ENCODE data around the gene PTX4. TPM values are rescaled to one million over a fixed set of nuclear protein-coding genes. Genes with fewer than 3 reads are reported as not detected.

PTX4 gene
- total and polyA plus RNA-seq, 9 donors, result 0.34 to 1.1 (median 0.74) TPM

DNA sequence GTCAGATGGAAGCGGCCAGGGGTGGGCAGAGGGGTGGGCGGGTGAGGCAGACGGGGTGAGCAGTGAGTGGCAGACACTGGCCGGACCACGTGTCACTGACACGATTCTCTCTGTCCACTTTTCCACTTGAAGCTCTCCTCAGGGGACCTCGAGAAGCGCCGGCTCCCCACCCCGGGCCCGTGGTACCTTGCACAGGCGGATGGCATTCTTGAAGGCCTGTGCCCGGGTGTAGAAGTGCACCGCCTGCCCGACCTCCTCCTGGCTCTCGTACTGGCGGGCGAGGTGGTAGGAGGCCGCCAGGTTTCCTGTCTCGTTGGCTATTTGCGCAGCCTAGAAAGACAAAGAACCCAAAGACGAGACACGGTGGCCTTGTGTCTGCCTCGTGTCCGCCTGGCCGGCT is 35.6 kb upstream of the PTX4 start:
- DNase-seq, result no peak
- H3K36me3 ChIP-seq (ENCODE audit: control insufficient read depth, insufficient read depth, low read length), result peaks cover 33% of the 10 kb centered on the region
- peaks cover 17% of the 10 kb centered on the region for H3K4me1 ChIP-seq (ENCODE audit: control insufficient read depth, insufficient read depth, low read length)

DNA sequence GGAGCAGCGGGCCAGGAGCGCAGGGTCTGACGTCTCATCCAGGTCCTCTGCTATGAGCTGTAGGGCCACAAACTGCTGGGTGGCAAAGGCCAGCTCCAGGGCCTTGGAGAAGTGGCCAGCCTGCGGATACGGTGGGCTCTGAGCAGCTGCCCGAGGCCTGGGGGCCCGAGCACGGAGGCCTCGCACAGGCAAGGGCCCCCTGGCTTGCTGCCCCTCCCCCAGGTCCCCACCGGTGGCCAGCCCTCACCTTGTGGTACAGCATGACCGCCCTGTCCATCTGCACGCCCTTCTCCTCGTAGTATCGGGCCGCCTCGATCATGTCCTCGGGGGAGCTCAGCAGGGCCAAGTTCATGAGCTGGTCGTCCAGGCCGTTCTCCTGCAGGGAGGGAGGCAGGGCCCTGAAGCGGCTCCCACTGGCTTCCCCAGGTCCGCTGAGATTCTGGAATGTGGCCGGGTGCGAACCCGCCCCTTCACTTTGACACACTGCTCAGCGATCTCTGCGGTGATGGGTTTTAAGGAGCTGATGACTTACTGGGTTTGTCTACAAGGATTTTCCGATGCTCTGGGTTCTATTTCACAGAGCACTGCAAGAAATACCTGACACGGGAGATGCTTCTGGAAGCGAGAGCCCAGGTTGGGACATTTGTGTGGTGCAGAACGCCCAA is 35.0 kb upstream of the PTX4 start:
- Histone ChIP-seq H3K27ac (ENCODE audit: low read length) (no peak overlapping the region), H3K4me1 (ENCODE audit: control insufficient read depth, insufficient read depth, low read length) (peaks cover 16% of the 10 kb centered on the region), H3K36me3 (ENCODE audit: control insufficient read depth, insufficient read depth, low read length) (peaks cover 39% of the 10 kb centered on the region), H3K4me3 (ENCODE audit: low read length) (no peak overlapping the region), H3K9me3 (replicated peaks; ENCODE audit: control insufficient read depth, low read depth, low read length) (no peaks in the 10 kb centered on the region), H3K27me3 (ENCODE audit: control insufficient read depth, insufficient read depth, low read length) (no peaks in the 10 kb centered on the region)
- DNase-seq, result no peak
- WGBS (ENCODE audit: insufficient coverage), result 78% methylated on average over 29 of the region's 30 CpGs

More for the DNA sequence above, 35.6 kb upstream of the PTX4 start:
- Histone ChIP-seq H3K4me3 (ENCODE audit: low read length) (no peak overlapping the region), H3K27me3 (ENCODE audit: control insufficient read depth, insufficient read depth, low read length) (no peaks in the 10 kb centered on the region), H3K9me3 (replicated peaks; ENCODE audit: control insufficient read depth, low read depth, low read length) (no peaks in the 10 kb centered on the region), H3K27ac (ENCODE audit: low read length) (no peak overlapping the region)
- WGBS (ENCODE audit: insufficient coverage), result 82% methylated on average over 25 of the region's 26 CpGs

DNA sequence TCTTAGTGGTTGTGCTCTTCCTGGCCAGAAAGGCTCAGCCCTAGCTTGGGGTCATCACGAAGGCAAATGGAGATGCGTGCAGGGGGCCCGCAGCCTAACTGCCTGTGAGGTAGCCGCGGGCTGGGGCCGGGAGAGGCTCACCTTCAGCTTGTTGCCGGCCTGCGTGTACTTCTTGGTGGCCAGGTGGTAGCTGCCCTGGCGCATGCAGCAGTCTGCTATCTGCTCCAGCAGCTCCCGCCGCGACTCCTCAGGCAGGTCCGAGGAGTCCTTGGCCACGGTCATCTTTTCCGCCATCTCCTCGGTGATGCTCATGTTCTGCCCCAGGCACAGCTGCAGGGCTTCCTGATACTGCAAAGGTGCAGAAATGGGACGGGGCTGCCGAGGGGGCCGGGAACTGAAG is 31.7 kb upstream of the PTX4 start:
- no peak overlapping the region for H3K4me3 ChIP-seq (ENCODE audit: low read length)
- H3K36me3 ChIP-seq (ENCODE audit: control insufficient read depth, insufficient read depth, low read length), result peaks cover 47% of the 10 kb centered on the region
- 97% methylated on average over 18 of the region's 19 CpGs for WGBS (ENCODE audit: insufficient coverage)
- H3K9me3 ChIP-seq (replicated peaks; ENCODE audit: control insufficient read depth, low read depth, low read length), result no peaks in the 10 kb centered on the region
- no peak overlapping the region for H3K27ac ChIP-seq (ENCODE audit: low read length)
- no peaks in the 10 kb centered on the region for H3K27me3 ChIP-seq (ENCODE audit: control insufficient read depth, insufficient read depth, low read length)
- DNase-seq, result no peak
- no peaks in the 10 kb centered on the region for H3K4me1 ChIP-seq (ENCODE audit: control insufficient read depth, insufficient read depth, low read length)

- 92% methylated on average over 17 of the region's 17 CpGs for WGBS (ENCODE audit: insufficient coverage)
- H3K4me3 ChIP-seq (ENCODE audit: low read length), result no peak overlapping the region
- no peak overlapping the region for H3K27ac ChIP-seq (ENCODE audit: low read length)
- no peaks in the 10 kb centered on the region for H3K4me1 ChIP-seq (ENCODE audit: control insufficient read depth, insufficient read depth, low read length)
- DNase-seq, result no peak
- H3K27me3 ChIP-seq (ENCODE audit: control insufficient read depth, insufficient read depth, low read length), result no peaks in the 10 kb centered on the region
- H3K9me3 ChIP-seq (replicated peaks; ENCODE audit: control insufficient read depth, low read depth, low read length), result peaks cover 4% of the 10 kb centered on the region
- H3K36me3 ChIP-seq (ENCODE audit: control insufficient read depth, insufficient read depth, low read length), result peaks cover 44% of the 10 kb centered on the region
These were observed 31.1 kb upstream of the PTX4 start for GRCh38 chr16:1519831-1520230.

DNA sequence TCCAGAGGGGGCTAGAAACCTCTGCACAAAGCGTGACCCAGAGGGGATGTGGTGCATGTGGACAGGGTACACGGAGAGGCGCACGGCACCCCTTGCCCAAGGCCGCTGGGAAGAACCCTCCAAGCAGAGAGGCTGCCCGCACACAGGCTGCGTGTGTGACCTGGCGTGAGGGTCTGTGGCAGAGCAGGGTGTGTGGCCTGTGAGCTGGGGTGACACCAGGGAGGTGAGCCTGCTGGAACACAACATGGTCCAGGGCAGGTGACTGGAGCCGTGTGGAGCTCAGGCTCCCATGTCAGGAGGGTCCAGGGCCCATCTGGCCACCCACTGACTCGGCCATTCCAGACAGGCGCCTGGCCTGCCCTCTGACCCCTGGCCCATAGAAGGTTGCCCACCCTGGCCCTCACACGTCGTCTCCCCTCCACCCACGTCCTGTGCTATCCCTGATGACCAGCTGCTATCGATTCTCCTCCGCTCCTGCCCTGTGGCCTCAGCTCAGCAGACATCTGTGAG is 29.9 kb upstream of the PTX4 start:
- DNase-seq, result no peak
- Histone ChIP-seq H3K9me3 (replicated peaks; ENCODE audit: control insufficient read depth, low read depth, low read length) (peaks cover 10% of the 10 kb centered on the region), H3K4me1 (ENCODE audit: control insufficient read depth, insufficient read depth, low read length) (no peaks in the 10 kb centered on the region), H3K4me3 (ENCODE audit: low read length) (no peak overlapping the region), H3K36me3 (ENCODE audit: control insufficient read depth, insufficient read depth, low read length) (peaks cover 39% of the 10 kb centered on the region), H3K27ac (ENCODE audit: low read length) (no peak overlapping the region), H3K27me3 (ENCODE audit: control insufficient read depth, insufficient read depth, low read length) (no peaks in the 10 kb centered on the region)
- WGBS (ENCODE audit: insufficient coverage), result 85% methylated on average over 15 of the region's 16 CpGs

GRCh38 chr16:1514507-1514906 is 25.8 kb upstream of the PTX4 start:
- no peak for DNase-seq
- WGBS (ENCODE audit: insufficient coverage), result no CpG with 5 or more reads among the region's 3 CpGs

DNA sequence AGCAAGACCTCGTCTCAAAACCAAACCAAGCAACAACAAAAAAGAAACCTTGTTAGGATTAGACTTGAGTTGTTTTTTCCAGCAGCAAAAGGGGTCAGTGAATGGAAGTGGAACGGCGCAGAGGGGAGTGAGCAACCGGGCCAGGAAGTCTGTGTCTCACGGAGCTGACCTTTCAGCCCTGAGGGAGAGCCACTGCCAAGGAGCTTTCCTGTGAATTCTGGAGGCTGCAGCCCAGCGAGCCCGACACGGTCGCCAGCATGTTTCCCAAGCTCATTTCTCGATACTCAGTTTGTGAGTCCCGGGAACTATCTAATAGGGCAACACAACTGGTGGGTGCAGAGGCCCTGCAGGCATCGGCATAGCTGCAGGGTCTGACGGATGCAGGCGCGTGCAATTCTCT is 24.0 kb upstream of the PTX4 start:
- DNase-seq, result no peak
- Histone ChIP-seq H3K4me1 (ENCODE audit: control insufficient read depth, insufficient read depth, low read length) (peaks cover 26% of the 10 kb centered on the region), H3K36me3 (ENCODE audit: control insufficient read depth, insufficient read depth, low read length) (peaks cover 29% of the 10 kb centered on the region), H3K4me3 (ENCODE audit: low read length) (no peak overlapping the region), H3K27ac (ENCODE audit: low read length) (no peak overlapping the region), H3K9me3 (replicated peaks; ENCODE audit: control insufficient read depth, low read depth, low read length) (peaks cover 10% of the 10 kb centered on the region), H3K27me3 (ENCODE audit: control insufficient read depth, insufficient read depth, low read length) (no peaks in the 10 kb centered on the region)
- WGBS (ENCODE audit: insufficient coverage), result 77% methylated on average over 11 of the region's 15 CpGs

More at GRCh38 chr16:1514507-1514906, 25.8 kb upstream of the PTX4 start:
- no peak overlapping the region for H3K4me3 ChIP-seq (ENCODE audit: low read length)
- peaks cover 10% of the 10 kb centered on the region for H3K9me3 ChIP-seq (replicated peaks; ENCODE audit: control insufficient read depth, low read depth, low read length)
- peaks cover 14% of the 10 kb centered on the region for H3K4me1 ChIP-seq (ENCODE audit: control insufficient read depth, insufficient read depth, low read length)
- H3K36me3 ChIP-seq (ENCODE audit: control insufficient read depth, insufficient read depth, low read length), result peaks cover 38% of the 10 kb centered on the region
- H3K27ac ChIP-seq (ENCODE audit: low read length), result no peak overlapping the region
- H3K27me3 ChIP-seq (ENCODE audit: control insufficient read depth, insufficient read depth, low read length), result no peaks in the 10 kb centered on the region

DNA sequence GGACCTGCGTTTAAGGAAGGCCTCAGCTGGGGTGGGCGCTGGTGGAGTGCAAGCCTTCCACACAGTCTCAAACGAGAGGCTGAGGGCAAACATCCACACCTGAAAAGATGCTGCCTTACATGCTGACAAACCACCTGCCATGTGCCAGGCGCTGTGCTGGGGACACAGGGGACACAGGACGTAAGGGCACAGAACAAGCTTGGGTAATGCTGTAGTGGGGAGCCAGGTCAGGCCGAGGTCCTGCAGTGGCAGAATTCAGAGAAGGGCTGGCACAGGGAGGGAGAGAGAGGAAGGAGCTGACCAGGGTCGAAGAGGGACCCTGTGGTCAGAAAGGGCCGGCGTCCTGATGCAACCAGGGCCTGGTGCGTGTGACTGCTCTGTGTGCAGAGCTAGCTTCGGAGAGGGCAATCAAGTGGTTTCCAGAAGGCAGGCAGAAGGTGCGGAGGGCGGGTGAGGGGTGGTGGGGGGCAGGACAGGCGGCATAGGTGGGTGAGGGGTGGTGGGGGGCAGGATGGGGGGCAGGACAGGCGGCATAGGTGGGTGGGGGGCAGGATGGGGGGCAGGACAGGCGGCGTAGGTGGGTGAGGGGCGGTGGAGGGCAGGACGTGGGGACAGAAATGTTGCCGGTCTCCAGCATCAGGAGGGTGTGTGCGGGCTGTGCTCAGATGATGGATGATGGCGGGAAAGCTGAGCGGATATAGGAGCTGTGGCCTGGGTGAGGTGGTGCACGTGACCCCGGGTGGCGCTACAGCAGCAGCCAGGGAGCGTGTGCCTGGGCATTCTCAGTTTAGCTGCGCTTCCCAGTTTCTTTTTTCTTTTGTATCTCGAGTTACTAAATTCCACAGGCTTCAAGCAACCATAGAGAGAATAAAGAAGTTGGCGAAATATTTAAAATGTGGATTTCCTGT is 23.2 kb upstream of the PTX4 start:
- 84% methylated on average over 11 of the region's 30 CpGs for WGBS (ENCODE audit: insufficient coverage)
- Histone ChIP-seq H3K4me3 (ENCODE audit: low read length) (no peak overlapping the region), H3K27me3 (ENCODE audit: control insufficient read depth, insufficient read depth, low read length) (no peaks in the 10 kb centered on the region), H3K4me1 (ENCODE audit: control insufficient read depth, insufficient read depth, low read length) (peaks cover 26% of the 10 kb centered on the region), H3K27ac (ENCODE audit: low read length) (no peak overlapping the region), H3K9me3 (replicated peaks; ENCODE audit: control insufficient read depth, low read depth, low read length) (peaks cover 10% of the 10 kb centered on the region), H3K36me3 (ENCODE audit: control insufficient read depth, insufficient read depth, low read length) (peaks cover 35% of the 10 kb centered on the region)
- no peak for DNase-seq

DNA sequence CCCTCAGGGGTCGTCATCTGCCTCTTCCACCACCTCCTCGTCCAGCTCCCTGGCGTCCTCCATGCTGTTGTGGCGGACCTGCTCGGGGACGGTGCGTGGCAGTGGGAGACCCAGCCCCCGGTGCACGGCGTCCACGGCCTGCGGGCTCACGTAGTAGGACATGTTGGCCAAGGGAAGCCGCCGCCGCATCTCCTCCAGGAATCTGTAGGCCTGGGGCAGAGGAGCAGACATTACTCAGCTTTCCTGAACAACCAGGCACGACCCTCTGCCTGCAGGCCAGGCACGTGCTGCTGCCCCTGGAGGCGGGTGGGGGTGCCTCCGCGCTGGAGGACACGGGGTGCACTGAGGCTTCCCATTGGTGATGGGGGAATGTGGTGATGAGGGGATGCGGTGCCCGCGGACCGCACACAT is 22.2 kb upstream of the PTX4 start:
- H3K36me3 ChIP-seq (ENCODE audit: control insufficient read depth, insufficient read depth, low read length), result peaks cover 44% of the 10 kb centered on the region
- peaks cover 26% of the 10 kb centered on the region for H3K4me1 ChIP-seq (ENCODE audit: control insufficient read depth, insufficient read depth, low read length)
- DNase-seq, result no peak
- H3K27ac ChIP-seq (ENCODE audit: low read length), result no peak overlapping the region
- H3K27me3 ChIP-seq (ENCODE audit: control insufficient read depth, insufficient read depth, low read length), result no peaks in the 10 kb centered on the region
- H3K4me3 ChIP-seq (ENCODE audit: low read length), result no peak overlapping the region
- WGBS (ENCODE audit: insufficient coverage), result 81% methylated on average over 25 of the region's 26 CpGs
- peaks cover 10% of the 10 kb centered on the region for H3K9me3 ChIP-seq (replicated peaks; ENCODE audit: control insufficient read depth, low read depth, low read length)

- WGBS (ENCODE audit: insufficient coverage), result 76% methylated on average over 10 of the region's 10 CpGs
These were observed 21.5 kb upstream of the PTX4 start for GRCh38 chr16:1510272-1510671.

More at GRCh38 chr16:1510272-1510671, 21.5 kb upstream of the PTX4 start:
- H3K4me1 ChIP-seq (ENCODE audit: control insufficient read depth, insufficient read depth, low read length), result peaks cover 26% of the 10 kb centered on the region
- peaks cover 10% of the 10 kb centered on the region for H3K9me3 ChIP-seq (replicated peaks; ENCODE audit: control insufficient read depth, low read depth, low read length)
- no peak overlapping the region for H3K4me3 ChIP-seq (ENCODE audit: low read length)
- no peak for DNase-seq
- H3K27me3 ChIP-seq (ENCODE audit: control insufficient read depth, insufficient read depth, low read length), result no peaks in the 10 kb centered on the region
- H3K36me3 ChIP-seq (ENCODE audit: control insufficient read depth, insufficient read depth, low read length), result peaks cover 48% of the 10 kb centered on the region
- peak overlapping the region; percentile 86 for H3K27ac ChIP-seq (ENCODE audit: low read length)
